PC-9 (cell line): Measurements from ENCODE around the gene LTC4S. TPM values are rescaled to one million over a fixed set of nuclear protein-coding genes. Genes with fewer than 3 reads are reported as not detected.

Source experiments
- BruUV-seq: library from RNA; stranded (reverse); fragments of 400-500 nt; replicated peaks from 2 replicates; lab custom pipeline; 2021; lab: Mats Ljungman, UMichigan
- CTCF ChIA-PET: fragments of 300-600 bp; sonication (Branson Sonifier 250); formaldehyde crosslinking; loops from one replicate; lab custom pipeline; 2022; ENCODE audit warnings: antibody characterized with exemption; lab: Charles Lee
- POLR2A ChIA-PET: fragments of 300-600 bp; sonication (Branson Sonifier 250); formaldehyde crosslinking; loops from one replicate; lab custom pipeline; 2022; ENCODE audit warnings: antibody characterized with exemption; ENCODE audit not compliant: unreplicated experiment; lab: Charles Lee
- DNase-seq, 2 experiments: peaks; one replicate each; pipeline versions ENCODE4 v3.0.0 to v3.0.0-alpha.2; 2015 to 2022; ENCODE audit warnings: mixed read lengths in 1 of 2
- H2AFZ ChIP-seq: fragments of 200-600 bp; sonication (generic); 2 replicates; pipeline ENCODE4 v1.8.1; 2017; ENCODE audit warnings: antibody characterized with exemption
- H3F3A ChIP-seq: fragments of 200-600 bp; sonication (generic); 2 replicates; pipeline ENCODE4 v1.8.1; 2017; ENCODE audit warnings: antibody characterized with exemption, mild to moderate bottlenecking, low read depth; ENCODE audit not compliant: insufficient read depth
- H3K27ac ChIP-seq: fragments of 200-600 bp; sonication (generic); 2 replicates; pipeline ENCODE4 v1.6.1; 2016; ENCODE audit warnings: mixed run types
- H3K27me3 ChIP-seq: fragments of 200-600 bp; sonication (generic); 2 replicates; pipeline ENCODE4 v1.6.1; 2016; ENCODE audit warnings: low read depth, mixed run types; ENCODE audit not compliant: insufficient read depth
- H3K36me3 ChIP-seq: fragments of 200-600 bp; sonication (generic); 2 replicates; pipeline ENCODE4 v1.6.1; 2016; ENCODE audit warnings: low read depth, mixed run types
- H3K4me1 ChIP-seq: fragments of 200-600 bp; sonication (generic); replicated peaks from 2 replicates; pipeline ENCODE4 v1.6.1; 2016; ENCODE audit warnings: mixed run types; ENCODE audit not compliant: insufficient read depth
- H3K4me2 ChIP-seq: fragments of 200-600 bp; sonication (generic); 2 replicates; pipeline ENCODE4 v1.6.1; 2017; ENCODE audit warnings: mixed run types
- H3K4me3 ChIP-seq: fragments of 200-600 bp; sonication (generic); 2 replicates; pipeline ENCODE4 v1.6.1; 2016; ENCODE audit warnings: mixed run types
- H3K79me2 ChIP-seq: fragments of 200-600 bp; sonication (generic); 2 replicates; pipeline ENCODE4 v1.6.1; 2017; ENCODE audit warnings: low read depth, mixed run types
- H3K9me2 ChIP-seq: fragments of 200-600 bp; sonication (generic); 2 replicates; pipeline ENCODE4 v1.8.1; 2017; ENCODE audit warnings: mild to moderate bottlenecking; ENCODE audit not compliant: insufficient read depth
- H3K9me3 ChIP-seq: fragments of 200-600 bp; sonication (generic); 2 replicates; pipeline ENCODE4 v1.8.1; 2016; ENCODE audit warnings: low read depth; ENCODE audit not compliant: insufficient read depth
- H4K20me1 ChIP-seq: fragments of 200-600 bp; sonication (generic); 2 replicates; pipeline ENCODE4 v1.8.1; 2017; ENCODE audit not compliant: insufficient read depth
- CTCF ChIP-seq: fragments of 200-600 bp; sonication (generic); conservative IDR thresholded peaks from 2 replicates; pipeline ENCODE4 v1.6.1; 2017; ENCODE audit warnings: mixed run types, antibody characterized with exemption, mild to moderate bottlenecking, moderate library complexity
- EZH2 ChIP-seq: fragments of 200-600 bp; sonication (generic); IDR thresholded peaks from 2 replicates; pipeline ENCODE4 v1.8.0; 2017; ENCODE audit warnings: antibody characterized with exemption, low read depth
- intact Hi-C: fragments of 100-400 bp; cut with micrococcal nuclease; formaldehyde crosslinking; loops from one replicate; pipeline ENCODE4 v1.10.0; 2022; ENCODE audit not compliant: unreplicated experiment
- total RNA-seq: library from RNA; stranded (reverse); gene quantifications from 2 replicates; pipeline ENCODE4 v1.2.3, GENCODE V29; 2021

The LTC4S gene
- total RNA-seq, 1 experiment from 2014 or later, result 9.7 TPM

- Histone ChIP-seq H3K9me2 (no peaks in the 10 kb centered on the region), H3F3A (peaks cover 38% of the 10 kb centered on the region), H3K79me2 (peaks cover 40% of the 10 kb centered on the region), H3K9me3 (no peaks in the 10 kb centered on the region), H3K4me2 (no peak overlapping the region), H3K27ac (no peak overlapping the region), H2AFZ (no peak overlapping the region), H3K27me3 (no peaks in the 10 kb centered on the region), H3K4me3 (no peak overlapping the region), H3K36me3 (no peaks in the 10 kb centered on the region; the same call in none of the 2 replicates), H4K20me1 (peaks cover 42% of the 10 kb centered on the region), H3K4me1 (peaks cover 32% of the 10 kb centered on the region)
- intact Hi-C loops, result loop anchor here (10.0 kb wide), 1 partner anchor 104 kb away; the partner anchor contains the start of gene TBC1D9B
- DNase-seq, result no peak
- CTCF ChIA-PET, result interaction anchor here (0.6 kb wide), 2 partner anchors 10 to 14 kb away, joined by 8 to 11 read pairs; no protein-coding TSS in a partner anchor
- TF ChIP-seq CTCF, result no peak
- no peak for TF ChIP-seq EZH2
- no TSS peak for BruUV-seq
- POLR2A ChIA-PET, result no interaction called here
Measured at GRCh38 chr5:179800696-179801201, 7.0 kb downstream of the LTC4S start.

- ChIA-PET POLR2A (no interaction called here), CTCF (interaction anchor here (0.6 kb wide), 1 partner anchor 9 kb away, joined by 8 read pairs; no protein-coding TSS in a partner anchor)
- no peaks in the 10 kb centered on the region for H3K9me3 ChIP-seq
- TF ChIP-seq EZH2, result no peak
- no peak for TF ChIP-seq CTCF
- no peaks in the 10 kb centered on the region; the same call in none of the 2 replicates for H3K36me3 ChIP-seq
- H3F3A ChIP-seq, result peaks cover 34% of the 10 kb centered on the region
- no peaks in the 10 kb centered on the region for H3K9me2 ChIP-seq
- no peak overlapping the region for H3K27ac ChIP-seq
- H3K27me3 ChIP-seq, result no peaks in the 10 kb centered on the region
- H3K4me1 ChIP-seq, result peaks cover 31% of the 10 kb centered on the region
- no peak overlapping the region for H3K4me3 ChIP-seq
- peaks cover 44% of the 10 kb centered on the region for H3K79me2 ChIP-seq
- intact Hi-C loops, result loop anchor here (2.0 to 10.0 kb wide), 2 partner anchors 17 to 103 kb away; partner anchors contain the start of gene TBC1D9B
- DNase-seq, result no peak
- no peak overlapping the region for H2AFZ ChIP-seq
- H4K20me1 ChIP-seq, result peaks cover 42% of the 10 kb centered on the region
- no TSS peak for BruUV-seq
- no peak overlapping the region for H3K4me2 ChIP-seq
Measured at GRCh38 chr5:179801304-179802206, 7.8 kb downstream of the LTC4S start.

GRCh38 chr5:179802207-179802883, 8.6 kb downstream of the LTC4S start:
- intact Hi-C loops, result loop anchor here (2.0 to 10.0 kb wide), 2 partner anchors 16 to 102 kb away; partner anchors contain the start of gene TBC1D9B
- POLR2A ChIA-PET, result no interaction called here
- TF ChIP-seq EZH2 (no peak), CTCF (no peak)
- no peaks in the 10 kb centered on the region for H3K9me3 ChIP-seq
- peaks cover 27% of the 10 kb centered on the region for H3K4me1 ChIP-seq
- peaks cover 44% of the 10 kb centered on the region for H3K79me2 ChIP-seq
- no peak for DNase-seq
- BruUV-seq, result no TSS peak
- H3K4me2 ChIP-seq, result peak overlapping the region; percentile 97
- H3K9me2 ChIP-seq, result no peaks in the 10 kb centered on the region
- peaks cover 27% of the 10 kb centered on the region for H3F3A ChIP-seq
- peaks cover 42% of the 10 kb centered on the region for H4K20me1 ChIP-seq
- H3K27ac ChIP-seq, result no peak overlapping the region
- no peaks in the 10 kb centered on the region for H3K27me3 ChIP-seq
- no peak overlapping the region for H3K4me3 ChIP-seq
- no peak overlapping the region for H2AFZ ChIP-seq
- H3K36me3 ChIP-seq, result no peaks in the 10 kb centered on the region; the same call in none of the 2 replicates
- CTCF ChIA-PET, result no interaction called here
